Activated T-helper 1 cell treated with anti-CD3 and anti-CD28 coated beads, Interleukin-12 subunit alpha, Interleukin-12 subunit beta, Interleukin-2, Interleukin-4 antibody, amounts not matched to agents 30 ng/mL and 10 ng/mL and 1 ng/mL, durations not matched to agents 14 hours and 24 hours and 36 hours (primary cell): Measurements from ENCODE around the gene ANKS1A. TPM values are rescaled to one million over a fixed set of nuclear protein-coding genes. Genes with fewer than 3 reads are reported as not detected.

ENCODE experiments used
- DNase-seq: peaks from one replicate; pipeline ENCODE4 v3.0.0; 2021; ENCODE audit warnings: low spot score
- H3K27ac Mint-ChIP-seq: one replicate; pipeline ENCODE4 v1.8.0; 2021; ENCODE audit warnings: mild to moderate bottlenecking, mixed read lengths
- H3K27me3 Mint-ChIP-seq: one replicate; pipeline ENCODE4 v1.8.0; 2022; ENCODE audit warnings: mild to moderate bottlenecking, moderate library complexity, mixed read lengths; ENCODE audit not compliant: insufficient read depth
- H3K36me3 Mint-ChIP-seq: one replicate; pipeline ENCODE4 v1.8.0; 2021; ENCODE audit warnings: low read depth, mixed read lengths
- H3K4me1 Mint-ChIP-seq: one replicate; pipeline ENCODE4 v1.8.0; 2021; ENCODE audit warnings: low read depth, mixed read lengths
- H3K4me3 Mint-ChIP-seq: one replicate; pipeline ENCODE4 v1.8.0; 2021; ENCODE audit warnings: mild to moderate bottlenecking, moderate library complexity, mixed read lengths
- H3K9me3 Mint-ChIP-seq: one replicate; pipeline ENCODE4 v1.8.0; 2021; ENCODE audit warnings: mixed read lengths
- intact Hi-C: fragments of 100-400 bp; cut with micrococcal nuclease; formaldehyde crosslinking; loops from one replicate; pipeline ENCODE4 v1.15.1; 2024
- total RNA-seq: library from RNA; stranded (reverse); gene quantifications from 2 replicates; pipeline ENCODE4 v1.2.3, GENCODE V29; 2022

ANKS1A gene
- total RNA-seq, 1 donor from 2014 or later, result 9.5 TPM

DNA sequence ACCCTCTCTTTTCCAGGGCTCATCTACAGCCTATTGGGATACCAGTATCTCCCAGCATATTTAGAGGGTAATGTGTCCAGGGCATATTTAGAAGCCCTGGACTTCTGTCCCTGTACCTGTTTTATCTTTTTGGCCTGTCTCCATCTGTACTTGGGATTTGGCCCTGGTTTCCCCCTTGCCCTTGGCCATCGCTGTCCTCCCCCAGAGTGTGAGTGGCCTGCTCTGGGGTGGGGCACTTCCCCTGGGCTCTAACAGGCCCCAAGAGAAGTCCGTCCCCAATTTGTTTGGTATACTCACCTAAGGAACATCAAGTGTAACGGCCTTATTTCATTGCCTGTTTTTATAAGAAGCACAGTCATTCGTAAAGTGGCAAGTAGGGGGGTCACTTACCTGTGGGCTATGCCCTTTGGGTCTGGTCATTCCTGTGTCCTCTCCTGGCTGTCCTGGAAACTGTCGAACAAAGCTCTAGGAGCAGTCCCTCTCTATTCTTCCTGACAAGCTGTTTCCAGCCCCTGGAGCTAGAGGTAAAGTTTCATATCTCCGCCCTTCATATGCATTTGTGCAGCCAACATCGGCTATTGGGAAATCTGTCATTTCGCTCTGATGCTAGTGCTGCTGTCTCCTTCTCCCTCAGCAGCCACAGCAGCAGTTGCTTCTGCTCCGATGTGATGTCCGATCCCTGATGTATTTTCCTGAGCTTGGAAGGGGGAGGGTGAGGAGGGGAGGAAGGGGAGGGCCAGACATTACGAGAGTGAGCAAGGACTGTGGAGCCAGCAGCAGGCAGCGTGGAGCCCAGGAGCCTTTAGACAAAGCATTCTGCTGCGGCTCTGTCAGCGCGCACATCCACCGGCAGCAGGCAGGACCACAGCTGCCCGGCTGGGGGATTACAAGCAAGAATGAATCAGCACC is 168.6 kb downstream of the ANKS1A start:
- intact Hi-C loops, result no loop called here
- H3K36me3 Mint-ChIP-seq, result peaks cover 2% of the 10 kb centered on the region

DNA sequence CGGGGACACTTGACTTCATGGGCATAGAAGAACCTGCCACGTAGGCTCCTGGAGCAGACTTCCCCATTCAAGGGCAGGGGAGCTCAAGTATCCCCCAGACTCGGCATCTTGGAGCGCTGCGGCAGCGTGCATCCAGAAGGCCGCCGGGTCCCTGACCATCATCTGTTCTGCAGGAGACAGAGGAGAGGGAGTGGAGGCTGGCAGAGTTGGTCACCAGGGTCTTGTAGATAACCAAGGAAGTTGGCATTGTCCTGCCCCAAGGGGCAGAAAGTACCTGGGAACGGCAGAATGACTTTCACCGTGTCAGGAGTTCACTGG is 169.3 kb downstream of the ANKS1A start:
- DNase-seq, result no peak
- intact Hi-C loops, result no loop called here
- Mint-ChIP-seq H3K9me3 (no peaks in the 10 kb centered on the region), H3K4me1 (peaks cover 14% of the 10 kb centered on the region), H3K27me3 (no peaks in the 10 kb centered on the region), H3K36me3 (peaks cover 2% of the 10 kb centered on the region), H3K4me3 (no peak overlapping the region), H3K27ac (no peak overlapping the region)

More for the DNA sequence above, 168.6 kb downstream of the ANKS1A start:
- H3K9me3 Mint-ChIP-seq, result no peaks in the 10 kb centered on the region
- H3K4me1 Mint-ChIP-seq, result peaks cover 8% of the 10 kb centered on the region
- no peak for DNase-seq
- H3K4me3 Mint-ChIP-seq, result no peak overlapping the region
- no peaks in the 10 kb centered on the region for H3K27me3 Mint-ChIP-seq
- H3K27ac Mint-ChIP-seq, result no peak overlapping the region

DNA sequence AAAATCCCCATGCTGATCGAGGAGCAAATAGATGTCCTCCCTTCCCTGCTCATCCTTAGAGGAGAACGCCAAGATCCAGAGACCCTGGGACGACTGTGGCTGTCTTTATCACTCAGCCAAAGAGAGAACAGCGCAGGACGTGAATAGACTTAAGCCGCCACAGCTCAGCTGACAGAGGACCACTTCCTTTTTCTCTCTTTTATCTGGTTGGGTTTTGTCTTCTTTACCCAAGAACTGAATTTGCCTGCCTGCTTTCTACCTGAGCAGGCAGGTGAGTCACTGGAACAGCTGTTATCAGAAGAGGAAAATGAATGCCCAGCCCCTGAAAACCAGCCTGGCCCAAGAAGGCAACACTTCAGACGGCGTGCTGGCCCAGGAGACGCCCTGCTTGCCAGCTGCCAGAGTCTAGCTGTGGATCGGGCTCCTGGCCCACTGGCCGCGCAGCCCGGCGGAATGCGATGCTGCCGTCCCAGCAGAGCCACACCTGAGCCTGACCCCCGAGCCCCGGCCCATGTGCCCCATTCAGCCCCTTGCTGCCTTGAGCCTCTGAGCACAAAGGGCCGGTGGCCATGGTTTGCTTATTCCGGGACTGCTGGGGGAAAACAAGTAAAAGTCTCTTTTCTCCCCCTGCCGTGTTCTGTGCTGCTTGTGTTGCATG is 169.9 kb downstream of the ANKS1A start:
- Mint-ChIP-seq H3K4me1 (peaks cover 17% of the 10 kb centered on the region), H3K36me3 (peaks cover 2% of the 10 kb centered on the region), H3K27me3 (no peaks in the 10 kb centered on the region), H3K27ac (no peak overlapping the region), H3K9me3 (no peaks in the 10 kb centered on the region), H3K4me3 (no peak overlapping the region)
- no peak for DNase-seq
- intact Hi-C loops, result no loop called here

DNA sequence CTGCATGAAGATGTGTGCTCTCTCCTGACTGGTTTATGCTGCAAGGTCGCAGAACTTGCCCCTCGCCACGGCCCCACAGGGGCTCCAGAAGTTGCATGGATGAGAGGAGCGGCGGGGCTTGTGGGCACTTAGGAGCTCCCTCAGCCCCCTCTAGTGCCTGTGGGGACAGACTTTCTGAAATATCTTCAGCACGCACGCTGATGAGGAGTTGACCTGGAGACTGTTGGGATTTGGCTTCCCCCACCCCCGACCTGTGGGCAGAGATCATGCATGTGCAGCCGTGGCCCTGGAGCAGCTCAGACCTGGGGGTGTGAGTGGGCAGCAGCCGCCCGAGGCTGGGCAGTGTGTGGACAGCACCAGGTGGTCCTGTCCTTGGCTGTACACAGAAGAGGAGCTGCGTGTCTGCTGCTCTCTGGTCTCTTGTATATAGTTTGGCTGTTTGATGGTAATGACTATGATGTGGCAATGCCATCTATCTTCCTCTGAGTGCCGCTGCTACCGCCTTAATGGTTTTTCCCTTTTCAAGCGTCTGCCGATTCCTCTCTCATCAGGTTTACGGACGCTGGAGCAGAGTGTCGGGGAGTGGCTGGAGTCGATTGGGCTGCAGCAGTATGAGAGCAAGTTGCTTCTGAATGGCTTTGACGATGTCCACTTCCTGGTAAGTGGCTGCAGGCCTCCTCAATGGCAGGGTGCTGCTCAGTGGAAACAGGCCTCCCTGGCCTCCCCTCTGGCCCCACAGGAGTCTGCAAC is 170.7 kb downstream of the ANKS1A start:
- H3K9me3 Mint-ChIP-seq, result no peaks in the 10 kb centered on the region
- intact Hi-C loops, result no loop called here

DNA sequence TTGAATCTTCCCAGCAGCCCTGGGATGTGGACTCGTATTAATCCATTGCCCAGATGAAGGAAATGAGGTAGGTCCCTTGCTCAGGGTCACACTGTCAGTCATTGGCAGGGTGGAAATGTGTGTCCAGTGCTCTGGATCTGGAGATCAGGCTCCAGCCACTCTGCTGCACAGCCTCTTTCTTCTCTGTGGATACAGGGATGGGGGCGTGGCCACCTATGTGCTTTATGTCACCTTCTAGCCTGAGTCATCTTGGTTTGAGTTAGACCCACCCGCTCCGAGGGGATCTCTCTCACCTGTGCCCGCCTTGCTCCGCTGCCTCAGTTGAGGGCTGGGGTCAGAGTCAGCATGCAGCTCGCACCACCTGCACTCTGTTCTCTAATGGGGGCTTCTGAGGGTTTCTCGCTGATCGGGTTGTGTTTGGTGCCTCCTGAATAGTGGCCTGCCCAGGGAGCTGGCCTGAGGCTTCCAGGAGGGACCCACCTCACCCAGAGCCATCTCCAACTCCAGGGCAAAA is 172.1 kb downstream of the ANKS1A start:
- no peak overlapping the region for H3K4me3 Mint-ChIP-seq
- no peaks in the 10 kb centered on the region for H3K9me3 Mint-ChIP-seq
- intact Hi-C loops, result no loop called here
- no peak for DNase-seq
- peaks cover 17% of the 10 kb centered on the region for H3K4me1 Mint-ChIP-seq
- H3K27me3 Mint-ChIP-seq, result no peaks in the 10 kb centered on the region
- no peak overlapping the region for H3K27ac Mint-ChIP-seq
- H3K36me3 Mint-ChIP-seq, result peaks cover 2% of the 10 kb centered on the region

More for the DNA sequence above, 170.7 kb downstream of the ANKS1A start:
- no peak for DNase-seq
- H3K4me3 Mint-ChIP-seq, result no peak overlapping the region
- no peak overlapping the region for H3K27ac Mint-ChIP-seq
- no peaks in the 10 kb centered on the region for H3K27me3 Mint-ChIP-seq
- H3K36me3 Mint-ChIP-seq, result peaks cover 2% of the 10 kb centered on the region
- H3K4me1 Mint-ChIP-seq, result peaks cover 17% of the 10 kb centered on the region

DNA sequence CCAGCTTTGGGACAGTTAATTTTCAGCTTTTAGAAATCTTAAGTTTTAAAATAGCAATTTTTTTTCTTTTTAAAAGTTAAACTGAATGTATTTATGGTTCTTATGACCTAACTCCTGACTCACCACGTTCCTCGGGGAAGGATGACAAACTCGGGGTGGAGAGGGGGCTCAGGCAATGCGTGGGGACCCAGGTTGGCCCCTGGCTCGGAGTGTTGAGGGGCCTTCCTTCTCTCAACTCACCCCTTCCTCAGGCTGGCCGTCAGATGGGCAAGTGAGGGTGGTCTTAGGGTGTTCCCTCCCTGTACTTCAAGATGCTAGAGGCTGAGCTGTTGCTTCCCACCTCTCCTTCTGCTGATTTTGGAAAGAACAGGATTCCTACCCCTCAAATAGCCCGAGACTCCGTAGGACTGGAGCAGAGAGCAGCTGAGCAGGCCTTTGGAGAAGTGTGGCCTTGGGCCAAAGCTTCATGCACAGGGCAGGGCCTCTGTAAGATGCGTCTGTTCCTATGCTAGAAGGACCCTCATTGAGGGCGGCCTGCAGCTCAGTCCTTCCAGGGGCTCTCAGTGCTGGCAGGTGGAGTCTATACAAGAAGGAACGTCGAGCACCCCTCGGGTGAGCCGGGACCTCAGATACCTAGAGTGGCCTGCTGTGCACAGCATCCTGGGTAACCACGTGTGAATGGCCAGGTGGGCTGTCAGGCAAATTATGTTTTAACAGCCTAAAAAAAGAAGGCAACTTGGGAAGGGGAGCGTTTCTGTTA is 172.8 kb downstream of the ANKS1A start:
- H3K4me3 Mint-ChIP-seq, result no peak overlapping the region
- no peak for DNase-seq
- no peak overlapping the region for H3K27ac Mint-ChIP-seq
- H3K9me3 Mint-ChIP-seq, result no peaks in the 10 kb centered on the region
- H3K36me3 Mint-ChIP-seq, result peaks cover 2% of the 10 kb centered on the region
- H3K27me3 Mint-ChIP-seq, result no peaks in the 10 kb centered on the region
- intact Hi-C loops, result no loop called here
- peaks cover 17% of the 10 kb centered on the region for H3K4me1 Mint-ChIP-seq

DNA sequence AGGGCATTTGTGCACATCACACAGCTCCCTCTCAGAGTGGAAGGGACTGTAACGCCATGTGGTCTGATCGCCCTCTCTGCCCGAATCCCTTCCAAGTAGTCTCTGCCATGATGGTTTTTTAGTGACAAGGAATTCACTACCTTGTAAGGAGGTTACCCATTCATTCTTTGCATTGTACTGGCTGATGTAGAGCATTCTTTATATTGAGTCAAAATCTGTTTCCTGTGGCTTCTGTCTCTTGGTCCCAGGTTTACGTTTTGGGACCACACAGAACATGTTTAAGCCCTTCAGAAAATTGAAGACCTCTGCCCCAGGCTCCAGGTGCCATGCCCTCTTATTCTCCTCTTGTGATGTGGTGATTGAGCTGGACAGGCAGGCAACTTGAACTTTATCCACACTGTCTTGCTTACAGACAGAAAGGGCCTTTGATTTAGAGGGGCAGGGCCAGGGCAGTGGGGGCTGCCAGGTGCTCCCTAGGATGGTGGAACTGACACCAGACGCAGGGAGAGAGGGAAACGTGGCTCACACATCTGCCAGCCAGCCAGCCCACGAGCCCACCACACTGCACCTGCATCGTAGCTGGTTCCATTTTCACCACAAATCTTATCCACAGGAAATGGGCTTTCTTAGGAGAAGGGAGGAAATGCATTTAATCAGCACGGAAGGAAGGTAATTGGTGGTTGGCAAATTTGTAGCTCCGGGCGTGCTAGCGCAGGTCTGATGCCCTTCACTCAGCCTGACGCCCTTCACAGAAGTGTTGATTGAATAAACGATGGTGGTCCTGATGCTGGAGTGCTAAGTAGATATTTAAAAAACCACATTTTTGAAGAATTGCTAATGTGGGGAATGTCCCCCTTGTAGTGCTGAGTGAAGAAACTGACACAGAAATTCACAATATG is 173.9 kb downstream of the ANKS1A start:
- peaks cover 2% of the 10 kb centered on the region for H3K36me3 Mint-ChIP-seq
- DNase-seq, result no peak
- intact Hi-C loops, result no loop called here
- no peaks in the 10 kb centered on the region for H3K27me3 Mint-ChIP-seq
- no peak overlapping the region for H3K4me3 Mint-ChIP-seq
- no peak overlapping the region for H3K27ac Mint-ChIP-seq
- peaks cover 17% of the 10 kb centered on the region for H3K4me1 Mint-ChIP-seq
- H3K9me3 Mint-ChIP-seq, result no peaks in the 10 kb centered on the region

DNA sequence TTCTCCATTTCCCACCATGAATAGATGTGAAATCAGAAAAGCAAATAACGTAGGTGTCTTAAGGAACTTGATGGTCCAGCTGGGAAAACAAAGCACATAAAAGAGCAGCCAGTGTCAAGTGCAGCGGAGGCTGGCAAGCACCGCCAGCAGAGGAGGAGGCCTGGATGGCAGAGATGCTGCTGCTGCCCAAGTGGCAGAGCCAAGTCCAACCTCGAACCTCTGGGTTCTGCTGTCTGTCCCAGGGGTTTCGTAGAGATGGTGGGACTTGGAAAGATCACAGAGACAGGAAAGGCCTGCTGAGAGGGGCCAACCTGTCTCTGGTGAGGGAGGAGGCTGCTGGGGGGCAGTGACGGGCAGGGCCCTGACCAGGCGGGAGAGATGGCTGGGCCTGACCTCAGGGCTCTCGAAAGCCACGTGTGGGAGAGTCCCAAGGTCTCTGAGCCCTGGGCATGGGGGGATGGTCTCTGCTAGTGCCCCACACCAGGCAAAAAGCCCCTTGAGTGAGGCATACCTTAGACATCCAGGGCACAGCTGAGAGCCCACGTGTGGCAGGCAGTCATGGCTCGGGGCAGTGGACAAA is 174.7 kb downstream of the ANKS1A start:
- DNase-seq, result no peak
- H3K4me1 Mint-ChIP-seq, result peaks cover 13% of the 10 kb centered on the region
- H3K27me3 Mint-ChIP-seq, result peaks cover 2% of the 10 kb centered on the region
- H3K27ac Mint-ChIP-seq, result no peak overlapping the region
- no peaks in the 10 kb centered on the region for H3K36me3 Mint-ChIP-seq
- H3K4me3 Mint-ChIP-seq, result no peak overlapping the region
- no peaks in the 10 kb centered on the region for H3K9me3 Mint-ChIP-seq
- intact Hi-C loops, result no loop called here

DNA sequence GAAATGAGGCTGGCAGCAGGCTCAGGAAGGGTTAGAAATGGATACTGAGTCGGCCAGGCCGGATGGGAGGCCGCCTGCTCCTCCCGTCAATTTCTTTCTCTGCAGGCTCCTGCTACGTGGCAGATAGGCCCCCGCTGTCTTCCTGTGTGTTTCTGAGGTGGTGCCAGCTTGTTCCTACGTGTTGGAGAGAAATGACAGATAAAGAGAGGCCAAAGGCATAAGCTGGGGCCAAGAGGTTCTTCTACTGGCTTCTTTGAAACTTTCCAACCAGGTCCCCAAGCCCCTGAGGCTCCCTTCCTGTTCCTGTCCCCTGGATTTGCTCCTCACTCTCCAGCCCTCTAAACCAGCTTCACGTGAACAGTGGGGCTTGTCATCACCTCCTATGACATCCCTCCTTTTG is 175.2 kb downstream of the ANKS1A start:
- Mint-ChIP-seq H3K9me3 (no peaks in the 10 kb centered on the region), H3K4me3 (no peak overlapping the region), H3K4me1 (peaks cover 13% of the 10 kb centered on the region), H3K27me3 (peaks cover 2% of the 10 kb centered on the region), H3K36me3 (no peaks in the 10 kb centered on the region), H3K27ac (no peak overlapping the region)
- intact Hi-C loops, result no loop called here
- no peak for DNase-seq

DNA sequence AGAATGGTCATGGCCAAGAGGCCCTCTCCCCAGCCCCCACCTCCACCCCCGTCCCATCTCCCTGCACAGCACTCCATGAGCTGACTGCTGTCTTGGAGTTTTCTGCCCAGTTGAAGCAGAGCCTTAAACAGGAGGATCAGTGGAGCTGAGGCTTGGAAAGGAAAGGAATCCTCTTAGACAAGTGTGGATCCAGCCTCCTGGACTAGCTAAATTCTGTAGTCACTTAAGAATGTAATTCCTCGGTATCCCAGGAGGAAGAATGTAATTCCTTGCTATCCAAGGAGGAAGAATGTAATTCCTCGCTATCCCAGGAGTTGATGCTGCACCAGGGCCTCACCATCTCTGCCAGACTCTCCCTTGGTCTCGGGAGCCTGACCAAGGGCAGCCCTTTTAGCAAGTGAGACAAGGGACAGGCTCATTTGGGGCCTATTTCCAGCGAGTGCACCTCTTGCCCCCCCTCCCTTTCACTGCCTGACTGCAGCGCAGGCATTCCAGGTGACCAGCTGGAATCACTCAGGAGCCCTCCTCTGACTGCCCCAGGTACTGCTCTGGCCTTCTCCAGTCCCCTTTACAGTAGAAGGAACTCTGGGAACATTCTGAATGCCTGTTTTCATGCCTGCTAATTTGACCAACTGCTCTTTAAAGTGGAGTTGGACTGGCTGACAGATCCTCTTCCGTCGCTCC is 175.8 kb downstream of the ANKS1A start:
- DNase-seq, result no peak
- no peaks in the 10 kb centered on the region for H3K36me3 Mint-ChIP-seq
- no peaks in the 10 kb centered on the region for H3K9me3 Mint-ChIP-seq
- H3K27me3 Mint-ChIP-seq, result peaks cover 2% of the 10 kb centered on the region
- no peak overlapping the region for H3K27ac Mint-ChIP-seq
- intact Hi-C loops, result no loop called here
- peaks cover 13% of the 10 kb centered on the region for H3K4me1 Mint-ChIP-seq
- no peak overlapping the region for H3K4me3 Mint-ChIP-seq

DNA sequence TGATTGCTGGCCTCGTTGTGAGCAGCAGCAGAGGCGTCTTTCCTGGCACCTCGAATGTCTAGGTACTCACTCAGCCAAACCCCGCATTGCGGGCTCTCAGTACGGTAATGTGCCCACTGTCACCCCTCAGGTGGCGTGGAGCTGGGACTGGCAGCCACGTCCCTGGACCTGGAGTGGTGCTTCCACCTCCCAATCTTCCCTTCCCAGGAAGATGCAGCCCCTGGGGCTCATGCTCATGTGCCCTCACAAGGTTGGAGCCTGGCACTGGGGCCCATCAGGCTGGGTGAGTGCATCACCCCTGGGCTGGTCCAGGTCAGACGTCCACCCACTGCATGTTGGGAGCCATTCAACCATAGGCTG is 176.4 kb downstream of the ANKS1A start:
- Mint-ChIP-seq H3K4me3 (no peak overlapping the region), H3K27me3 (peaks cover 2% of the 10 kb centered on the region), H3K9me3 (no peaks in the 10 kb centered on the region), H3K4me1 (peaks cover 13% of the 10 kb centered on the region), H3K27ac (no peak overlapping the region), H3K36me3 (no peaks in the 10 kb centered on the region)
- no peak for DNase-seq
- intact Hi-C loops, result no loop called here
